Measurements from ENCODE around the gene SPNS3.

DNA sequence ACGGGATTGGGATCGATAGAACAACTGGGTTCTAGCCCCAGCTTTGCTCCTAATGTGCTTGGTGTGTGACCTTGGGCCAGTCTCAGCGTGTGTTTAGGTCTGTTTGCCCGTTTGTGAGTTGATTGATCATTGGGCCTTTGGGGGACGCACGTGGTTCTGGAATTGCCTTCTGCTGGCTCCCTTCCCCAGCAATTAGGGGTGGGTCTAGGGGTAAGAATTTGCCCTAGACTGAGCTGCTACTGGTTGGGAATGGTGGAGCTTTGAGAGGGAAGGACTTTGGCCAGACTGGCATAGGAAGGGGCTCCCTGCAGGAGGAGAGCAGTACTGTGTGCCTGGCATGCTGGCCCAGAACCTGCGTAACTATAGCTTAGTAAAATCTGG is 66.4 kb downstream of the SPNS3 start:
- TF ChIP-seq, protein P1, sequence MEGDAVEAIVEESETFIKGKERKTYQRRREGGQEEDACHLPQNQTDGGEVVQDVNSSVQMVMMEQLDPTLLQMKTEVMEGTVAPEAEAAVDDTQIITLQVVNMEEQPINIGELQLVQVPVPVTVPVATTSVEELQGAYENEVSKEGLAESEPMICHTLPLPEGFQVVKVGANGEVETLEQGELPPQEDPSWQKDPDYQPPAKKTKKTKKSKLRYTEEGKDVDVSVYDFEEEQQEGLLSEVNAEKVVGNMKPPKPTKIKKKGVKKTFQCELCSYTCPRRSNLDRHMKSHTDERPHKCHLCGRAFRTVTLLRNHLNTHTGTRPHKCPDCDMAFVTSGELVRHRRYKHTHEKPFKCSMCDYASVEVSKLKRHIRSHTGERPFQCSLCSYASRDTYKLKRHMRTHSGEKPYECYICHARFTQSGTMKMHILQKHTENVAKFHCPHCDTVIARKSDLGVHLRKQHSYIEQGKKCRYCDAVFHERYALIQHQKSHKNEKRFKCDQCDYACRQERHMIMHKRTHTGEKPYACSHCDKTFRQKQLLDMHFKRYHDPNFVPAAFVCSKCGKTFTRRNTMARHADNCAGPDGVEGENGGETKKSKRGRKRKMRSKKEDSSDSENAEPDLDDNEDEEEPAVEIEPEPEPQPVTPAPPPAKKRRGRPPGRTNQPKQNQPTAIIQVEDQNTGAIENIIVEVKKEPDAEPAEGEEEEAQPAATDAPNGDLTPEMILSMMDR (IDR thresholded peaks at IDR 0.05; ENCODE audit: poor library complexity) = no peak
- no peak for TF ChIP-seq EZH2phosphoT487 (IDR thresholded peaks at IDR 0.05; ENCODE audit: low read depth, severe bottlenecking, unreplicated experiment)

Measured in hepatocyte (in vitro differentiated cells).